Measurements from ENCODE around the gene DCBLD2.
A peak's percentile ranks its signal among the peaks of the same experiment; 100 is the strongest.

DCBLD2 gene

DNA sequence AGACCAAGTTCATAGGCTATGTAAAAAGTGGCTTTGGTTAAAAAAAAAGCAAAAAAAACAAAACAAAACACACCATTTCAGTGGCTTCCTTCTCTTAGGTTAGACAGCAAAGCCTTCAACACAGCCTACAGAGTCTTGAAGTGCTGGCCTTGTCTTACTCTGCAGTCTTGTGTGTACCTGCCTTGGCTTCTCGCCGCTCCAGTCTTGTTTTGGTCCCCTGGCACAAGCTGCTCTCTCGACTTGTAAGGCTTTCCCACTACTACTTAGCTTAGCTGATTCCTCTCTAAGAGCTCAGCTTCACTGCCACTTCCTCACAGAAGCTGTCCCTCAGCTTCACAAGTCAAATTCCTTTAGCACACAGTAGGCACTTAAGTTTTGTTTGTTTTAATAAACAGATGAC, 75.4 kb downstream of the DCBLD2 start:
- TF ChIP-seq, protein P1, sequence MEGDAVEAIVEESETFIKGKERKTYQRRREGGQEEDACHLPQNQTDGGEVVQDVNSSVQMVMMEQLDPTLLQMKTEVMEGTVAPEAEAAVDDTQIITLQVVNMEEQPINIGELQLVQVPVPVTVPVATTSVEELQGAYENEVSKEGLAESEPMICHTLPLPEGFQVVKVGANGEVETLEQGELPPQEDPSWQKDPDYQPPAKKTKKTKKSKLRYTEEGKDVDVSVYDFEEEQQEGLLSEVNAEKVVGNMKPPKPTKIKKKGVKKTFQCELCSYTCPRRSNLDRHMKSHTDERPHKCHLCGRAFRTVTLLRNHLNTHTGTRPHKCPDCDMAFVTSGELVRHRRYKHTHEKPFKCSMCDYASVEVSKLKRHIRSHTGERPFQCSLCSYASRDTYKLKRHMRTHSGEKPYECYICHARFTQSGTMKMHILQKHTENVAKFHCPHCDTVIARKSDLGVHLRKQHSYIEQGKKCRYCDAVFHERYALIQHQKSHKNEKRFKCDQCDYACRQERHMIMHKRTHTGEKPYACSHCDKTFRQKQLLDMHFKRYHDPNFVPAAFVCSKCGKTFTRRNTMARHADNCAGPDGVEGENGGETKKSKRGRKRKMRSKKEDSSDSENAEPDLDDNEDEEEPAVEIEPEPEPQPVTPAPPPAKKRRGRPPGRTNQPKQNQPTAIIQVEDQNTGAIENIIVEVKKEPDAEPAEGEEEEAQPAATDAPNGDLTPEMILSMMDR (IDR thresholded peaks at IDR 0.05; ENCODE audit: insufficient read depth, missing control alignments), result no peak
- FAIRE-seq (no peak), DNase-seq (ENCODE audit: insufficient read length, low spot score) (no peak)

DNA sequence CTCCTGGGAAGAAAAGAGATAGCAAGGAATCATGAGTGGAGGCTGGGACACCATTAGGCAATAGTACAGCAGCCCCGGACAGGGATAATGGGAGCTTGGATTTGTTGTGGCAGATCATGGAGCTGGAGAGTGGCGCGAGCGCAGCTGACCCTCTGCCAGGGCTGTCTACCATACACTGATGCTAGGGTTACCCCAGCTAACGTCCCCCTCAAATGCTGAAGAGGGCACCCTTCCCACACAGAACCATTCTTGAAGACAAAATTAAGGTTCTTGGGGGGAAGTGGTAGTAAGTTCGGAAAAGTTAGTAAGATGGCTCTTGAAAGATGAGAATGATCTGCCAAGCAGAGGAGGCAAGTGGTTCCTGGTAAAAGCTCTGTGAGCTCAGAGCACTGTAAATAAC, 77.2 kb downstream of the DCBLD2 start:
- FAIRE-seq (no peak), DNase-seq (ENCODE audit: insufficient read length, low spot score) (no peak)
- TF ChIP-seq, protein P1 (IDR thresholded peaks at IDR 0.05; ENCODE audit: insufficient read depth, missing control alignments), result peak; percentile 10

DNA sequence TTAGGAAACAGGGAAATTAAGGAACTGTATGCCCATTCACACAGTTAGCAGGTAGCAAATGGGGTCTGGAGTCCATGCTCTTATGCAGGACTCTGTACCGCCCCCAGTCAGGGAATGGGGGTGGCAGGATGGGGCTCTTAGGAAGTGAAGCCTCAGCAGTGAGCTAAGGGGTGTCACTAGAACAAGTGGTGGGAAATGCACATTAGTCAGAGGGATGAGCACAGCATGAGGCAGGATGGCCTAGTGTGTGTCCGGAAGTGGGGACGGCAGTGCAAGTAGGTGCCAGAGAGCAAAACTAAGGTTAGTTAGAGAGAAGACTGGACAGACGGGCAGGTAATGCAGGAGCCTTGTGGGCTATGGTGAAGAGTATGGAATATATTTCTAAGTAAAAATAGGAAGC, 77.7 kb downstream of the DCBLD2 start:
- no peak for FAIRE-seq
- no peak for DNase-seq (ENCODE audit: insufficient read length, low spot score)
- TF ChIP-seq, protein P1 (IDR thresholded peaks at IDR 0.05; ENCODE audit: insufficient read depth, missing control alignments), result no peak

DNA sequence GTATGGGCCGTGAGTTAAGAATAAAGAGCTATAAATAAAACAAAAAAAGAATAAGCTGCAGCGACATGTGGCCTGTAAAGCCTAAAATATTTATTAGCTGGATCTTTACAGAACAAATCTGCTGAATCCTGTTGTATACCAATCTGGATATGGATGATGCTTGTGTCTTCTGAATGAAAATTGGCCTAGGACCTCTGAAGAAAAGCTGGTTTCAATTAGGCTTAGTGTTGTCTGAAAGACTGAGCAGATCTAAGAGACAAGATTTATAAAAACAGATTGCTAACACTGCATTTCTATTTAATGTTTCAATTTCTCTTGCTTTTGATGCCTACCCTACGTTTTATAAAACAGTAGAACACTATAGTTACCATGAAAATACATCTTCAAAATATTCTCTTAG, 80.4 kb downstream of the DCBLD2 start:
- FAIRE-seq (no peak), DNase-seq (ENCODE audit: insufficient read length, low spot score) (no peak)
- TF ChIP-seq, protein P1 (IDR thresholded peaks at IDR 0.05; ENCODE audit: insufficient read depth, missing control alignments), result no peak

DNA sequence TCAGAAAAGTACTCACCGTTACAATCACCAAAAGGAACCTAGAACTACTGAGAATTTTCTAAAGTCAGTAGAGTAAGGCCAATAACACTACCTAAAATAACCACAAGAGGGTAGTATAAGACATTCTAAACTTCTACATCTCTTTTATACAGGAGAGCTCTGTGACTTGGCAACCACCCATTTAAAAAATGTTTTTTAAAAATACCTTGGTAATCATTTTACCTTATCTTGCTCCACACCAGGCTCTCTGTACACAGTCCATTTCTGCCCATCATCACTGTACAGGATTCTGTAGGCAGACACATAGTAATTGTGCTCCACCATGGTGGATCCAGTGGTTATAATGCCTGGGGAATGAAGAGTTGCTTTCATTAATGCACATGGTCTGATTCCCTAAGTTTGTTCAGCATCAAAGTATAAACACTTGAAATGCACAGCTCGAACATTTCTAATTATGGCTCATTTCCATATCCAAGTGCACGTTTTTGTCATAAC, 83.9 kb downstream of the DCBLD2 start:
- DNase-seq (ENCODE audit: insufficient read length, low spot score) (no peak), FAIRE-seq (no peak)
- TF ChIP-seq, protein P1 (IDR thresholded peaks at IDR 0.05; ENCODE audit: insufficient read depth, missing control alignments), result peak; percentile 51

DNA sequence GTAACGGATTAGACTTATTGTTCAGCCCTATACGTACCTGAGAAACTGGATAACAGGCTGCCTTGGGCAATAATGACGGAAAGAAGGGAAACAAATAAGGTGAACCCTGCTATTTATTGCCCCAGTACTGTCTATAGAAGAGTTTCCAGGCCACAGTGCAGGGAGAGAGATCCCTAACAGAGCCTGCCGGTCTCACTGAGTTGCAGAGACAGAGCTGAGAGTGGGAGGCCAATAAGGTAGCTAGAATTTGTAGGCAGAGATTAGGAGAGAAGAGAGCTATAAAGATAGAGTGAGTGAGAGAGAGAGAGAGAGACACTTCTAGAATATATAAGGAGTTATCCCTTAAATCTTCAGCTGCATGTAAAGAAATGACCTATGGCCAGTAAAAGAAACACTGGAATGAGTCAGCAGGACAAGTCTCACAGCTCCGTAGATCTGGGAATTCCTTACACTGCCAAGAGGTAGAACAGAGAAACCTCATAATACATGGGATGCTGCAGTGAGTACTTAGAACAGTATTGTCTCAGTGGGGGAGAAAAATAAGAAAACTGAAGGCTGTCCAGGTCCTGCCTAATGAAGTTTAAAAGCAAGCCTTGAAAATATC, 86.6 kb downstream of the DCBLD2 start:
- FAIRE-seq, result no peak
- DNase-seq (ENCODE audit: insufficient read length, low spot score), result no peak
- TF ChIP-seq, protein P1 (IDR thresholded peaks at IDR 0.05; ENCODE audit: insufficient read depth, missing control alignments), result no peak

DNA sequence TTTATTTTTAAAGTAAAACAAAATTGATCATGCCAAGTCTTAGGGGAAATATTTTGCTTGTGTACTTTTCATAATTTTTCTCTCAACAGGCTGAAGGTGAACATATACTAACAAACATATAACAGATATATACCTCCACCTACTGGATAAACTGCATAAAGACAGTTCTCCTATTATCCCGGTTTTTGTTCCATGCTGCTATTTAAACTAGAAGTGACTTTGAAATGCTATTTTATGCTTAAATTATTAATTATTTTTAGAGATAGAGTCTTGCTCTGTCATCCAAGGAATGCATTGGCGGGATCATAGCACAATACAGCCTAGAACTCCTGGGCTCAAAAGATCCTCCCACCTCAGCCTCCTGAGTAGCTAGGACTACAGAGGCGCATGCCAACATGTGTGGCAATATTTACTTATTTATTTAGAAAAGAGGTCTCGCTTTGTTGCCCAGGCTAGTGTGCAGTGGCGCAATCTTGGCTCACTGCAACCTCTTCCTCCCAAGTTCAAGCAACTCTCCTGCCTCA, 88.6 kb downstream of the DCBLD2 start:
- FAIRE-seq (no peak), DNase-seq (ENCODE audit: insufficient read length, low spot score) (no peak)
- TF ChIP-seq, protein P1 (IDR thresholded peaks at IDR 0.05; ENCODE audit: insufficient read depth, missing control alignments), result peak; percentile 71
